A549 (cell line): Measurements from ENCODE around the gene SMIM11.

Experiments used
- CTCF ChIP-seq: fragments of >200 bp; sonication (Bioruptor Twin); formaldehyde crosslinking; IDR thresholded peaks from 3 replicates; pipeline ENCODE4 v1.5.1; 2016
- HMGXB4 ChIP-seq: fragments of 250-450 bp; sonication (Bioruptor Pico); IDR thresholded peaks from 2 replicates; pipeline ENCODE4 v1.5.0; 2021; ENCODE audit warnings: mild to moderate bottlenecking, moderate library complexity, borderline replicate concordance
- HOXA7 ChIP-seq: fragments of 250-450 bp; sonication (Bioruptor Pico); IDR thresholded peaks from 2 replicates; pipeline ENCODE4 v1.5.0; 2020; ENCODE audit warnings: mild to moderate bottlenecking, moderate library complexity
- MAX ChIP-seq: IDR thresholded peaks from 2 replicates; pipeline ENCODE4 v1.6.1; 2012
- POLR2A ChIP-seq: IDR thresholded peaks from 2 replicates; pipeline ENCODE4 v1.6.1; 2012; ENCODE audit warnings: mild to moderate bottlenecking, low read length
- RFX5 ChIP-seq: fragments of 450-650 bp; IDR thresholded peaks from 2 replicates; pipeline ENCODE4 v1.7.1; 2014; ENCODE audit warnings: antibody characterized with exemption, mild to moderate bottlenecking, moderate library complexity
- TFCP2L1 ChIP-seq: fragments of 250-450 bp; sonication (Bioruptor Pico); IDR thresholded peaks from 2 replicates; pipeline ENCODE4 v1.5.0; 2021; ENCODE audit warnings: mild to moderate bottlenecking
- TP53 ChIP-seq: fragments of 250-450 bp; sonication (Bioruptor Pico); IDR thresholded peaks from 2 replicates; pipeline ENCODE4 v1.5.0; 2021; ENCODE audit warnings: mild to moderate bottlenecking, moderate library complexity
- TF ChIP-seq, protein P1 (sequence below): fragments of 150-350 bp; IDR thresholded peaks from 2 replicates; pipeline ENCODE4 v1.6.1; 2014; ENCODE audit warnings: low read depth, mild to moderate bottlenecking, low read length

DNA sequence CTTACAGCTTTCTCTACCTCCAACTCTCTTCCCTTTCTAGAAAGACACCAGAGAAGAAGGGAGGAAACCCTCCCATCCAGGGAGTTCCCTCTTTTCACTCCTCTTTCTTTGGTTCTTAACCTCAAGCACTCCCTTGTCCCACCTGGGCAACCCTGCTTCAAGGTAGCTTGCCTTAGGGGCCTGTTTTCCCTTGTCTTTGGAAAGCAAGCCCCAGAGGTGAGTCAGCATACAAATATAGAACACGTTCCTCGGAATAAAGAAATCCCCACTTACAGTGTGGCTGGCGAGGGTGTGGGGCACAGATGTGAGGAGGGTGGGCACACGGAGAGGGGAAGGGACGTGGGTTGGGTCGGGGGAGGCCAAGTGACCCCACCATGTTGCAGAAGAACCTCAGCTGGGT, 37.6 kb upstream of the SMIM11 start:
- TF ChIP-seq CTCF (no peak), MAX (no peak), HMGXB4 (CRISPR knock-in tag) (no peak), TP53 (CRISPR knock-in tag) (no peak), RFX5 (no peak), TFCP2L1 (CRISPR knock-in tag) (no peak), POLR2A (no peak), HOXA7 (CRISPR knock-in tag) (no peak)
- TF ChIP-seq, protein P1, sequence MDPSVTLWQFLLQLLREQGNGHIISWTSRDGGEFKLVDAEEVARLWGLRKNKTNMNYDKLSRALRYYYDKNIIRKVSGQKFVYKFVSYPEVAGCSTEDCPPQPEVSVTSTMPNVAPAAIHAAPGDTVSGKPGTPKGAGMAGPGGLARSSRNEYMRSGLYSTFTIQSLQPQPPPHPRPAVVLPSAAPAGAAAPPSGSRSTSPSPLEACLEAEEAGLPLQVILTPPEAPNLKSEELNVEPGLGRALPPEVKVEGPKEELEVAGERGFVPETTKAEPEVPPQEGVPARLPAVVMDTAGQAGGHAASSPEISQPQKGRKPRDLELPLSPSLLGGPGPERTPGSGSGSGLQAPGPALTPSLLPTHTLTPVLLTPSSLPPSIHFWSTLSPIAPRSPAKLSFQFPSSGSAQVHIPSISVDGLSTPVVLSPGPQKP, result no peak
